ENCODE data around the gene SCYGR8.
"Not testable (repeated sequence)": the region's sequence is repeated elsewhere in the genome, so short reads cannot be mapped to it uniquely, and the experiment has no call there.

DNA sequence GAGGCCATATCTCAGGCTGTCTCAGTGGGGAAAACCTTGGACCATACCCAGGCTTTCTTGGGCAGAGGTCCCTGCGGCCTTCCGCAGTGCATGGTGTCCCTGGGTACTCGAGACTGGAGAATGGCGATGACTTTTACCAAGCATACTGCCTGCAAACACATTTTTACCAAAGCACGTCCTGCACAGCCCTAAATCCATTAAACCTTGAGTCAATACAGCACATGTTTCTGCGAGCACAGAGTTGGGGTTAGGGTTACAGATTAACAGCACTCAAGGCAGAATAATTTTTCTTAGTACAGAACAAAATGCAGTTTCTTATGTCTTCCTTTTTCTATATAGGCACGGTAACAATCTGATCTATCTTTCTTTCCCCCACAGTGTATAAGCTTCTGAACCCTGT, 22.9 kb upstream of the SCYGR8 start:
- not testable (repeated sequence) for TF ChIP-seq CTCF (IDR thresholded peaks at IDR 0.05; ENCODE audit: extremely low read depth in 1 of 2, insufficient read depth in 1 of 2, low read depth in 1 of 2, low read length in 2 of 2); POLR2A (IDR thresholded peaks at IDR 0.05; ENCODE audit: low read depth, low read length); POLR2AphosphoS5 (IDR thresholded peaks at IDR 0.05; ENCODE audit: insufficient read depth, low read depth, low read length); GATA2 (IDR thresholded peaks at IDR 0.05; ENCODE audit: insufficient read depth, insufficient read length, low read depth, low read length); JUN (IDR thresholded peaks at IDR 0.05; ENCODE audit: borderline replicate concordance, insufficient read depth, insufficient read length, low read depth); EZH2 (IDR thresholded peaks at IDR 0.05; ENCODE audit: borderline replicate concordance, low read depth, low read length, severe bottlenecking); MYC (IDR thresholded peaks at IDR 0.05; ENCODE audit: low read depth, low read length); FOS (IDR thresholded peaks at IDR 0.05; ENCODE audit: borderline replicate concordance, insufficient read depth, low read length)
- TF ChIP-seq, protein P1, sequence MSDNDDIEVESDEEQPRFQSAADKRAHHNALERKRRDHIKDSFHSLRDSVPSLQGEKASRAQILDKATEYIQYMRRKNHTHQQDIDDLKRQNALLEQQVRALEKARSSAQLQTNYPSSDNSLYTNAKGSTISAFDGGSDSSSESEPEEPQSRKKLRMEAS (IDR thresholded peaks at IDR 0.05; ENCODE audit: insufficient read depth, insufficient read length), result not testable (repeated sequence)

All from endothelial cell of umbilical vein (primary cell).